ENCODE measurements around the gene SLC25A18. TPM values are rescaled to one million over a fixed set of nuclear protein-coding genes. Genes with fewer than 3 reads are reported as not detected.

Gene SLC25A18
- polyA plus RNA-seq, 1 experiment, result not detected

- no peak for DNase-seq (ENCODE audit: low read depth, low spot score)
- H3K27ac ChIP-seq (ENCODE audit: low read depth, low read length), result no peak overlapping the region
- CTCF ChIA-PET, result interaction anchor here (1.2 kb wide), 1 partner anchor 18 kb away, joined by 3 read pairs; no protein-coding TSS in a partner anchor
- no peaks in the 10 kb centered on the region for H3K9me3 ChIP-seq (ENCODE audit: control insufficient read depth, insufficient read depth, low read length)
- TF ChIP-seq CTCF (IDR thresholded peaks at IDR 0.05; ENCODE audit: low read depth, low read length), result no peak
- H3K27me3 ChIP-seq (ENCODE audit: control insufficient read depth, insufficient read depth, low read length), result no peaks in the 10 kb centered on the region
- POLR2A ChIA-PET, result no interaction called here
- no peak overlapping the region for H3K4me3 ChIP-seq (ENCODE audit: low read depth, low read length)
Observed at GRCh38 chr22:17576470-17576869, 13.2 kb downstream of the SLC25A18 start.

GRCh38 chr22:17578136-17578754, 14.9 kb downstream of the SLC25A18 start:
- Histone ChIP-seq H3K27ac (ENCODE audit: low read depth, low read length) (no peak overlapping the region), H3K4me3 (ENCODE audit: low read depth, low read length) (no peak overlapping the region), H3K9me3 (ENCODE audit: control insufficient read depth, insufficient read depth, low read length) (no peaks in the 10 kb centered on the region), H3K27me3 (ENCODE audit: control insufficient read depth, insufficient read depth, low read length) (no peaks in the 10 kb centered on the region)
- ChIA-PET CTCF (interaction anchor here (1.2 kb wide), 1 partner anchor 20 kb away, joined by 5 read pairs; no protein-coding TSS in a partner anchor), POLR2A (interaction anchor here (0.7 kb wide), 1 partner anchor 11 kb away, joined by 3 read pairs; no protein-coding TSS in a partner anchor)
- no peak for DNase-seq (ENCODE audit: low read depth, low spot score)
- TF ChIP-seq CTCF (IDR thresholded peaks at IDR 0.05; ENCODE audit: low read depth, low read length), result no peak

GRCh38 chr22:17579535-17579981, 16.3 kb downstream of the SLC25A18 start:
- Histone ChIP-seq H3K4me3 (ENCODE audit: low read depth, low read length) (no peak overlapping the region), H3K27ac (ENCODE audit: low read depth, low read length) (no peak overlapping the region), H3K27me3 (ENCODE audit: control insufficient read depth, insufficient read depth, low read length) (no peaks in the 10 kb centered on the region), H3K9me3 (ENCODE audit: control insufficient read depth, insufficient read depth, low read length) (no peaks in the 10 kb centered on the region)
- TF ChIP-seq CTCF (IDR thresholded peaks at IDR 0.05; ENCODE audit: low read depth, low read length), result no peak
- ChIA-PET CTCF (no interaction called here), POLR2A (no interaction called here)
- DNase-seq (ENCODE audit: low read depth, low spot score), result no peak

GRCh38 chr22:17580441-17581031, 17.2 kb downstream of the SLC25A18 start:
- Histone ChIP-seq H3K9me3 (ENCODE audit: control insufficient read depth, insufficient read depth, low read length) (no peaks in the 10 kb centered on the region), H3K4me3 (ENCODE audit: low read depth, low read length) (no peak overlapping the region), H3K27ac (ENCODE audit: low read depth, low read length) (no peak overlapping the region), H3K27me3 (ENCODE audit: control insufficient read depth, insufficient read depth, low read length) (no peaks in the 10 kb centered on the region)
- TF ChIP-seq CTCF (IDR thresholded peaks at IDR 0.05; ENCODE audit: low read depth, low read length), result no peak
- ChIA-PET POLR2A (no interaction called here), CTCF (no interaction called here)
- no peak for DNase-seq (ENCODE audit: low read depth, low spot score)

- POLR2A ChIA-PET, result no interaction called here
- CTCF ChIA-PET, result no interaction called here
- H3K4me3 ChIP-seq (ENCODE audit: low read depth, low read length), result no peak overlapping the region
- no peaks in the 10 kb centered on the region for H3K27me3 ChIP-seq (ENCODE audit: control insufficient read depth, insufficient read depth, low read length)
- TF ChIP-seq CTCF (IDR thresholded peaks at IDR 0.05; ENCODE audit: low read depth, low read length), result no peak
- no peak for DNase-seq (ENCODE audit: low read depth, low spot score)
- no peak overlapping the region for H3K27ac ChIP-seq (ENCODE audit: low read depth, low read length)
- no peaks in the 10 kb centered on the region for H3K9me3 ChIP-seq (ENCODE audit: control insufficient read depth, insufficient read depth, low read length)
Observed at GRCh38 chr22:17581056-17581455, 17.8 kb downstream of the SLC25A18 start.

All from AG04450 (cell line).